HG03025 (cell line): ENCODE results near the gene MCTP1.

Source experiments
- ATAC-seq: cut with Tn5 transposase; IDR thresholded peaks from one replicate; pipeline ENCODE4 v1.9.1; 2021; ENCODE audit warnings: mild to moderate bottlenecking, moderate library complexity; ENCODE audit not compliant: unreplicated experiment, low FRiP score

Gene MCTP1

GRCh38 chr5:95081982-95082381 is 202.9 kb downstream of the MCTP1 start:
- ATAC-seq: no peak

- ATAC-seq: peak; percentile 80
These were observed 203.4 kb downstream of the MCTP1 start for GRCh38 chr5:95081500-95081960.

GRCh38 chr5:95080441-95080840 is 204.5 kb downstream of the MCTP1 start:
- ATAC-seq: no peak

- no peak for ATAC-seq
These were observed 204.9 kb downstream of the MCTP1 start for GRCh38 chr5:95080030-95080429.

- ATAC-seq: no peak
These were observed 206.0 kb downstream of the MCTP1 start for GRCh38 chr5:95078868-95079267.

GRCh38 chr5:95076395-95077185 is 208.3 kb downstream of the MCTP1 start:
- ATAC-seq: no peak

- ATAC-seq: no peak
These were observed 209.8 kb downstream of the MCTP1 start for GRCh38 chr5:95075111-95075510.

- ATAC-seq: no peak
These were observed 212.6 kb downstream of the MCTP1 start for GRCh38 chr5:95072281-95072680.

- no peak for ATAC-seq
These were observed 214.0 kb downstream of the MCTP1 start for GRCh38 chr5:95070866-95071265.

GRCh38 chr5:95070453-95070852 is 214.4 kb downstream of the MCTP1 start:
- no peak for ATAC-seq

- ATAC-seq: no peak
These were observed 214.9 kb downstream of the MCTP1 start for GRCh38 chr5:95069948-95070347.

GRCh38 chr5:95069021-95069420 is 215.9 kb downstream of the MCTP1 start:
- ATAC-seq: no peak

GRCh38 chr5:95068289-95068910 is 216.5 kb downstream of the MCTP1 start:
- ATAC-seq: no peak

GRCh38 chr5:95066048-95066447 is 218.8 kb downstream of the MCTP1 start:
- no peak for ATAC-seq

- ATAC-seq: no peak
These were observed 221.4 kb downstream of the MCTP1 start for GRCh38 chr5:95063492-95063891.

- no peak for ATAC-seq
These were observed 224.8 kb downstream of the MCTP1 start for GRCh38 chr5:95060098-95060497.

GRCh38 chr5:95059636-95060035 is 225.3 kb downstream of the MCTP1 start:
- ATAC-seq: no peak

GRCh38 chr5:95057615-95058014 is 227.3 kb downstream of the MCTP1 start:
- ATAC-seq: no peak

GRCh38 chr5:95053253-95053652 is 231.6 kb downstream of the MCTP1 start:
- ATAC-seq: no peak

- no peak for ATAC-seq
These were observed 234.2 kb downstream of the MCTP1 start for GRCh38 chr5:95050708-95051107.

GRCh38 chr5:95048628-95049027 is 236.3 kb downstream of the MCTP1 start:
- no peak for ATAC-seq
